Transverse colon (tissue), 4 donors: ENCODE data around the gene SLC39A11. TPM values are rescaled to one million over a fixed set of nuclear protein-coding genes. Genes with fewer than 3 reads are reported as not detected.
A peak's percentile ranks its signal among the peaks of the same experiment; 100 is the strongest.

Experiments
- DNase-seq: peaks from one replicate; pipeline ENCODE4 v3.0.0-alpha.2; 2019
- H3K27ac ChIP-seq, 4 donors: fragments of 200-600 bp; sonication (generic); 2 replicates each; pipeline ENCODE4 v1.5.1; 2016 to 2018; ENCODE audit warnings: inconsistent platforms in 4 of 4
- H3K27me3 ChIP-seq: fragments of 200-600 bp; sonication (generic); 2 replicates; pipeline ENCODE4 v1.5.1; 2017; ENCODE audit warnings: inconsistent platforms
- H3K36me3 ChIP-seq, 4 donors: fragments of 200-600 bp; sonication (generic); 2 replicates each; pipeline ENCODE4 v1.5.1; 2017 to 2019; ENCODE audit warnings: inconsistent platforms in 4 of 4
- H3K4me1 ChIP-seq, 4 donors: fragments of 200-600 bp; sonication (generic); 2 replicates each; pipeline ENCODE4 v1.5.1; 2017 to 2020; ENCODE audit warnings: inconsistent platforms in 4 of 4
- H3K4me3 ChIP-seq, 4 donors: fragments of 200-600 bp; sonication (generic); 1 replicate in 1 of 4; 2 replicates in 3 of 4; pipeline versions ENCODE4 v1.5.1 to v1.6.1; 2017 to 2019; ENCODE audit warnings: inconsistent platforms in 4 of 4
- H3K9me3 ChIP-seq, 2 donors: fragments of 200-600 bp; sonication (generic); 2 replicates each; pipeline ENCODE4 v1.5.1; 2017 to 2019; ENCODE audit warnings: inconsistent platforms in 2 of 2
- EP300 ChIP-seq: sonication (generic); formaldehyde crosslinking; IDR thresholded peaks from one replicate; pipeline ENCODE4 v1.6.1; 2017; ENCODE audit warnings: antibody characterized with exemption, low read depth
- POLR2A ChIP-seq: fragments of 450-650 bp; IDR thresholded peaks from one replicate; pipeline ENCODE4 v1.6.1; 2016; ENCODE audit warnings: antibody characterized with exemption, mild to moderate bottlenecking, moderate library complexity
- POLR2AphosphoS5 ChIP-seq, 3 donors: sonication (generic); formaldehyde crosslinking; IDR thresholded peaks; one replicate each; pipeline ENCODE4 v1.6.1; 2016; ENCODE audit warnings: antibody characterized with exemption in 3 of 3
- WGBS, 2 donors: methylation state at CpG; one replicate each; pipeline ENCODE4 v1.1.5; 2018; ENCODE audit warnings: low coverage in 1 of 2; 5-methylcytosine and 5-hydroxymethylcytosine counted together
- in situ Hi-C, 4 donors: fragments of 200-750 bp; cut with MboI; loops; one replicate each; pipeline versions ENCODE4 v1.15.0 to v1.15.1; 2017; ENCODE audit warnings: low sequenced_read_pairs in 3 of 4, low pct_ligation_motif_present in 1 of 4, low pct_unique_long_range_greater_than_20kb in 1 of 4
- intact Hi-C: fragments of 100-400 bp; cut with DNase I; formaldehyde crosslinking; loops from one replicate; pipeline ENCODE4 v1.15.1; 2023; ENCODE audit warnings: low total_unique reads
- total RNA-seq, 4 donors: library from RNA; depleted of rRNA; stranded (reverse); fragments of >200 nt; gene quantifications; one replicate each; pipeline ENCODE4 v1.1.0, GENCODE V29; 2016
- TF ChIP-seq, protein P1 (sequence below), 5 experiments: fragments of 200-600 bp in 3 of 5; fragments of 450-650 bp in 2 of 5; sonication (generic) in 3 of 5; IDR thresholded peaks; 1 replicate in 2 of 5; 2 replicates in 3 of 5; pipeline ENCODE4 v1.5.1; 2016 to 2017; ENCODE audit warnings: antibody characterized with exemption in 5 of 5, inconsistent platforms in 3 of 5, mild to moderate bottlenecking in 2 of 5, moderate library complexity in 1 of 5

The SLC39A11 gene
- total RNA-seq, 4 donors from 2014 or later = 20.7 to 49.7 (median 33.3) TPM

DNA sequence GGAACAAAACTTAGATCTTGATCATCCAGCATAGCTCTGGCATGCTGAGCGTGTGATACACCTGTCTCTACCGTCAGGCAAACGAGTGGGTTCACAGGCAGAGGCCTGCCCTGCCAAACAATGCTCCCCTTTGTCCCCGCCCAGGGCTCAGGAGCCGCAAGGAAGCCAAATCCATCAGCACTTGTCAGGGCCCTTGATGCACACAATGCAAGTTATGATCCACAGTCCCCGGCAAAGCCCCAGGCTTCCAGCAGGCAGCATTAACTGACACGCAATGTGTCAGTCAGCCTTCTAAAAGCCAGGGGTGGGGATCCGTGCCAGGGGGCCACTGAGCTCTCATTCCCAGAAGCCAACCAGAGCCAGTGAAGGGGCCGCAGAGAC, 460.9 kb downstream of the SLC39A11 start:
- H3K27me3 ChIP-seq = no peaks in the 10 kb centered on the region
- no peaks in the 10 kb centered on the region for H3K36me3 ChIP-seq
- DNase-seq = no peak
- 70 to 82% methylated on average over 2 to 9 of the region's 9 CpGs for WGBS, 2 donors
- peaks cover 0 to 39% (median 15%) of the 10 kb centered on the region in 4 donors for H3K4me1 ChIP-seq
- no peak overlapping the region for H3K4me3 ChIP-seq
- in situ Hi-C loops (no loop called here), intact Hi-C loops (no loop called here)
- peak overlapping the region; percentile 63 to 82 (median 69) for H3K27ac ChIP-seq
- no peaks in the 10 kb centered on the region for H3K9me3 ChIP-seq
- TF ChIP-seq POLR2A (no peak), EP300 (no peak), POLR2AphosphoS5 (IDR thresholded peaks at IDR 0.05) (no peak)
- TF ChIP-seq, protein P1, sequence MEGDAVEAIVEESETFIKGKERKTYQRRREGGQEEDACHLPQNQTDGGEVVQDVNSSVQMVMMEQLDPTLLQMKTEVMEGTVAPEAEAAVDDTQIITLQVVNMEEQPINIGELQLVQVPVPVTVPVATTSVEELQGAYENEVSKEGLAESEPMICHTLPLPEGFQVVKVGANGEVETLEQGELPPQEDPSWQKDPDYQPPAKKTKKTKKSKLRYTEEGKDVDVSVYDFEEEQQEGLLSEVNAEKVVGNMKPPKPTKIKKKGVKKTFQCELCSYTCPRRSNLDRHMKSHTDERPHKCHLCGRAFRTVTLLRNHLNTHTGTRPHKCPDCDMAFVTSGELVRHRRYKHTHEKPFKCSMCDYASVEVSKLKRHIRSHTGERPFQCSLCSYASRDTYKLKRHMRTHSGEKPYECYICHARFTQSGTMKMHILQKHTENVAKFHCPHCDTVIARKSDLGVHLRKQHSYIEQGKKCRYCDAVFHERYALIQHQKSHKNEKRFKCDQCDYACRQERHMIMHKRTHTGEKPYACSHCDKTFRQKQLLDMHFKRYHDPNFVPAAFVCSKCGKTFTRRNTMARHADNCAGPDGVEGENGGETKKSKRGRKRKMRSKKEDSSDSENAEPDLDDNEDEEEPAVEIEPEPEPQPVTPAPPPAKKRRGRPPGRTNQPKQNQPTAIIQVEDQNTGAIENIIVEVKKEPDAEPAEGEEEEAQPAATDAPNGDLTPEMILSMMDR (IDR thresholded peaks at IDR 0.05) = no peak

DNA sequence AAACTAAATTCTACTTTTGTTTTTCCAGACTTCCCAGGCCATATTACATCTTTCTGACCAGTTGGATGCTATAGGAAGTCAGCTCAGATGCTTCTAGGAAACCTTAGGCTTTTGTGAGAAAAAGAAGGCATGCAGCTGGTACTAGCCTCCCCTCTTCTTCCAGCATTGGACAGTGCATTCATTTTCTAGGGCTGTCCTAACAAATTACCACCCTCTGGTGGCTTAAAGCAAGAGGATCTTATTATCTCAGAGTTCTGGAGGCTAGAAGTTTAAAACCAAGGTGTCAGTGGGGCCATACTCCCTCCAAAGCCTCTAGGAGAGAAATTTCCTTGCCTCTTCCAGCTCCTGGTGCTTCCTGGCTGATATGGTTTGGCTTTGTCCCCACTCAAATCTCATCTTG, 467.8 kb downstream of the SLC39A11 start:
- TF ChIP-seq POLR2AphosphoS5 (IDR thresholded peaks at IDR 0.05) = no peak
- TF ChIP-seq, protein P1 (IDR thresholded peaks at IDR 0.05) = no peak
- TF ChIP-seq POLR2A = no peak
- no peak for TF ChIP-seq EP300
- DNase-seq = no peak
- Histone ChIP-seq H3K27me3 (peaks cover 6% of the 10 kb centered on the region), H3K4me1 (peaks cover 0 to 4% (median 0%) of the 10 kb centered on the region in 4 donors), H3K36me3 (no peaks in the 10 kb centered on the region), H3K9me3 (no peaks in the 10 kb centered on the region), H3K27ac (no peak overlapping the region), H3K4me3 (no peak overlapping the region)
- in situ Hi-C loops (loop anchor here in 1 of 4 donors (10.0 kb wide), 1 partner anchor 60 kb away; no protein-coding TSS in a partner anchor), intact Hi-C loops (no loop called here)

DNA sequence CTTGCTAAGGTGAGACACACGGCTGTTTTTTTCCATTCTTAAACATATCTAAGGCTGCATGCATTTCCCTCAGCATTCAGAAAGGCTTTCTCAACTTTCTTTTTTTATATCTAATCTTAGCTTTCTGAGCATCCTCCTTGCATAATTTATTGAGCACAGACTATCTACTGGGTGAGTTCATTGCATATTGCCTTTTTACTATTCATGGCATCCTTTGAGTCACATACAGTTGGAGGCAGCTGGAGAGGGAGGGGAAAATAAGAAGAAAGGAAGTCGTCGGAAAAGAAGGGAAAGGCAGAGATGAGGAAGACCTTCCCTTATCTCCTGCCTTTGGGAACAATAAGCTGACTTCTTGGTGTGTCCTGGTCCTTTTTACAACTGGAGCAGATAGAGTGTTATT, 468.3 kb downstream of the SLC39A11 start:
- Histone ChIP-seq H3K27ac (no peak overlapping the region), H3K4me1 (peaks cover 0 to 5% (median 1%) of the 10 kb centered on the region in 4 donors), H3K36me3 (no peaks in the 10 kb centered on the region), H3K27me3 (peaks cover 6% of the 10 kb centered on the region), H3K4me3 (no peak overlapping the region), H3K9me3 (no peaks in the 10 kb centered on the region)
- DNase-seq = no peak
- no peak for TF ChIP-seq EP300
- TF ChIP-seq, protein P1 (IDR thresholded peaks at IDR 0.05) = no peak
- no peak for TF ChIP-seq POLR2A
- TF ChIP-seq POLR2AphosphoS5 (IDR thresholded peaks at IDR 0.05) = no peak
- in situ Hi-C loops (loop anchor here in 1 of 4 donors (10.0 kb wide), 1 partner anchor 59 kb away; no protein-coding TSS in a partner anchor), intact Hi-C loops (no loop called here)
- 53 to 66% methylated on average over 3 of the region's 3 CpGs for WGBS, 2 donors

DNA sequence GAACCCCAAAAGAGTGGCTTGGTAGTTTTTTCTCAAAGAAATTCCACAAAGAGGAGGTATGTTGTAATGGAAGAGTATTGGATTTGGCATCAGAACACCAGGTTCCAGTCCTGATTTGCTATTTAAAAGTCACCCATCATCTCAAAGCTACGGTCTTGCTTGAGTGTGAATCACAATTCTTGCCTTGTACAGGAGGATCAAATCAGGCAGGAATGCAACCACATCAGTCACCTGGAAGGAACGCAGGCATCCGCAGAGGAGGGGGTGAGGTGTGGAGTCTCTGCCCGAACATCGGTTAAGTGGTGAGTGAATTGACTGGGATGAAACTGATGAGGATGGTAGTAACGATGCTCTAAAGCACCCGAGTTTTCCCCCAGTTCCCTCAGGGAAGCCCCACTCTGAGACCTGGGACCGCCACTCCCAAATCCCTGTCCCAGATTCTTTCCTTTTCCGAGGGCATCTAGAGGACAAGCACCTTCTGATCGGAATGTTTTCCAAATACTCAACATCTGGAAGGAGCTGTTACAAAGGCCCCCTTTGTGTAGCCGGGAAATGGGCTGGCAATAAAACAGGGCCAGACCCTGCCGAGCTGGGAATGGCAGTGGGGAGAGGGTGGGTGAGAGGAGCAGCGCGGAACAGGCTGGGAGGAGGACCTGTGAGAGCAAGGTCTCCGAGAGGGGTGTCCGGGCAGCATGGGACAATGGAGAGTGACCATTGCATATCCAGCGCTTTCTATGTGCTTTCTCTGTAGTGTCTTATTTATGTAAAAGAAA, 469.6 kb downstream of the SLC39A11 start:
- intact Hi-C loops (no loop called here), in situ Hi-C loops (loop anchor here in 1 of 4 donors (10.0 kb wide), 1 partner anchor 58 kb away; no protein-coding TSS in a partner anchor)
- H3K9me3 ChIP-seq = no peaks in the 10 kb centered on the region
- no peak for TF ChIP-seq POLR2A
- no peak for TF ChIP-seq EP300
- TF ChIP-seq, protein P1 (IDR thresholded peaks at IDR 0.05) = no peak
- TF ChIP-seq POLR2AphosphoS5 (IDR thresholded peaks at IDR 0.05) = no peak
- no peak overlapping the region for H3K4me3 ChIP-seq
- H3K27ac ChIP-seq = no peak overlapping the region
- H3K36me3 ChIP-seq = no peaks in the 10 kb centered on the region
- no peak for DNase-seq
- 39 to 40% methylated on average over 9 to 17 of the region's 17 CpGs for WGBS, 2 donors
- H3K27me3 ChIP-seq = peaks cover 6% of the 10 kb centered on the region
- peaks cover 0 to 13% (median 8%) of the 10 kb centered on the region in 4 donors for H3K4me1 ChIP-seq
